HG03175 (cell line): Measurements from ENCODE around the gene ZCCHC2.
A peak's percentile ranks its signal among the peaks of the same experiment; 100 is the strongest.

ENCODE experiments used
- ATAC-seq: cut with Tn5 transposase; IDR thresholded peaks from one replicate; pipeline ENCODE4 v1.9.1; 2021; ENCODE audit warnings: mild to moderate bottlenecking, moderate library complexity; ENCODE audit not compliant: unreplicated experiment

ZCCHC2 gene

GRCh38 chr18:62522504-62523254 is at the start of gene ZCCHC2:
Gene ZCCHC2 (plus strand): TSS chr18:62523025. CDS start chr18:62523425, 400 bp downstream.
- ATAC-seq: peak; percentile 71

GRCh38 chr18:62479574-62479973 is 43.3 kb upstream of the ZCCHC2 start:
- no peak for ATAC-seq

GRCh38 chr18:62480927-62481326 is 41.9 kb upstream of the ZCCHC2 start:
- no peak for ATAC-seq

- ATAC-seq: no peak
These were observed 37.9 kb upstream of the ZCCHC2 start for GRCh38 chr18:62484941-62485340.

GRCh38 chr18:62485684-62486083 is 37.1 kb upstream of the ZCCHC2 start:
- ATAC-seq: no peak

- ATAC-seq: no peak
These were observed 36.4 kb upstream of the ZCCHC2 start for GRCh38 chr18:62486290-62486964.

- ATAC-seq: no peak
These were observed 35.7 kb upstream of the ZCCHC2 start for GRCh38 chr18:62487161-62487560.

- no peak for ATAC-seq
These were observed 31.7 kb upstream of the ZCCHC2 start for GRCh38 chr18:62490967-62491695.

GRCh38 chr18:62493033-62493862 is 29.6 kb upstream of the ZCCHC2 start:
- ATAC-seq: no peak

GRCh38 chr18:62494764-62495163 is 28.1 kb upstream of the ZCCHC2 start:
- ATAC-seq: no peak

GRCh38 chr18:62496262-62496661 is 26.6 kb upstream of the ZCCHC2 start:
- ATAC-seq: no peak

- ATAC-seq: no peak
These were observed 25.5 kb upstream of the ZCCHC2 start for GRCh38 chr18:62497190-62497772.

- ATAC-seq: no peak
These were observed 24.1 kb upstream of the ZCCHC2 start for GRCh38 chr18:62498616-62499262.

- ATAC-seq: no peak
These were observed 23.6 kb upstream of the ZCCHC2 start for GRCh38 chr18:62499263-62499650.

- ATAC-seq: no peak
These were observed 22.7 kb upstream of the ZCCHC2 start for GRCh38 chr18:62500174-62500573.

- no peak for ATAC-seq
These were observed 21.7 kb upstream of the ZCCHC2 start for GRCh38 chr18:62500966-62501591.

- ATAC-seq: peak; percentile 84
These were observed 16.9 kb upstream of the ZCCHC2 start for GRCh38 chr18:62505669-62506494.

- peak; percentile 7 for ATAC-seq
These were observed 16.2 kb upstream of the ZCCHC2 start for GRCh38 chr18:62506495-62507143.
